GM23248 (cell line): ENCODE results near the gene CLN3. TPM values are rescaled to one million over a fixed set of nuclear protein-coding genes. Genes with fewer than 3 reads are reported as not detected.

ENCODE experiments used
- DNase-seq: peaks from one replicate; pipeline ENCODE4 v3.0.0-alpha.2; 2015
- H2AFZ ChIP-seq: fragments of 200-600 bp; sonication (generic); 2 replicates; pipeline ENCODE4 v1.6.1; 2016; ENCODE audit warnings: antibody characterized with exemption
- H3F3A ChIP-seq: fragments of 200-600 bp; sonication (generic); 2 replicates; pipeline ENCODE4 v1.6.1; 2016; ENCODE audit warnings: mild to moderate bottlenecking, antibody characterized with exemption, mixed run types; ENCODE audit not compliant: insufficient read depth
- H3K27ac ChIP-seq: fragments of 200-600 bp; sonication (generic); 2 replicates; pipeline ENCODE4 v1.5.1; 2016; ENCODE audit warnings: mild to moderate bottlenecking
- H3K27me3 ChIP-seq: fragments of 200-600 bp; sonication (generic); replicated peaks from 2 replicates; pipeline ENCODE4 v1.6.1; 2016; ENCODE audit warnings: mild to moderate bottlenecking; ENCODE audit not compliant: insufficient read depth
- H3K36me3 ChIP-seq: fragments of 200-600 bp; sonication (generic); 2 replicates; pipeline ENCODE4 v1.6.1; 2016; ENCODE audit warnings: low read depth, mild to moderate bottlenecking
- H3K4me1 ChIP-seq: fragments of 200-600 bp; sonication (generic); 2 replicates; pipeline ENCODE4 v1.6.1; 2016; ENCODE audit warnings: mild to moderate bottlenecking; ENCODE audit not compliant: insufficient read depth
- H3K4me2 ChIP-seq: fragments of 200-600 bp; sonication (generic); one replicate; pipeline ENCODE4 v1.6.1; 2016; ENCODE audit warnings: mild to moderate bottlenecking; ENCODE audit not compliant: unreplicated experiment
- H3K4me3 ChIP-seq: fragments of 200-600 bp; sonication (generic); 2 replicates; pipeline ENCODE4 v1.5.1; 2016; ENCODE audit warnings: mild to moderate bottlenecking
- H3K79me2 ChIP-seq: fragments of 200-600 bp; sonication (generic); 2 replicates; pipeline ENCODE4 v1.6.1; 2016; ENCODE audit warnings: mild to moderate bottlenecking; ENCODE audit not compliant: insufficient read depth
- H3K9ac ChIP-seq: fragments of 200-600 bp; sonication (generic); 2 replicates; pipeline ENCODE4 v1.6.1; 2016; ENCODE audit warnings: mild to moderate bottlenecking
- H3K9me2 ChIP-seq: fragments of 200-600 bp; sonication (generic); 2 replicates; pipeline ENCODE4 v1.6.1; 2016; ENCODE audit warnings: mixed run types, mild to moderate bottlenecking, moderate library complexity; ENCODE audit not compliant: insufficient read depth
- H3K9me3 ChIP-seq: fragments of 200-600 bp; sonication (generic); one replicate; pipeline ENCODE4 v1.6.1; 2017; ENCODE audit warnings: low read depth
- H4K20me1 ChIP-seq: fragments of 200-600 bp; sonication (generic); 2 replicates; pipeline ENCODE4 v1.6.0; 2016; ENCODE audit not compliant: insufficient read depth
- EZH2 ChIP-seq: fragments of 200-600 bp; sonication (generic); IDR thresholded peaks from 2 replicates; pipeline ENCODE4 v1.6.1; 2018; ENCODE audit warnings: antibody characterized with exemption, mild to moderate bottlenecking; ENCODE audit not compliant: insufficient read depth, poor library complexity, severe bottlenecking
- EZH2phosphoT487 ChIP-seq: fragments of 200-600 bp; sonication (generic); IDR thresholded peaks from 2 replicates; pipeline ENCODE4 v1.6.1; 2018; ENCODE audit warnings: antibody characterized with exemption, moderate library complexity, mild to moderate bottlenecking, low read depth; ENCODE audit not compliant: insufficient read depth
- WGBS, 2 experiments: methylation state at CpG; one replicate each; pipeline ENCODE4 v1.1.6; 2015 to 2017; ENCODE audit warnings: low lambda C conversion rate in 2 of 2, low coverage in 1 of 2; ENCODE audit errors: missing lambda C conversion rate in 2 of 2; 5-methylcytosine and 5-hydroxymethylcytosine counted together
- in situ Hi-C: fragments of 300-500 bp; cut with MboI; formaldehyde crosslinking; loops from 2 replicates; pipeline ENCODE4 v1.15.0; 2020
- polyA plus RNA-seq: library from polyadenylated mRNA; unstranded; fragments of >200 nt; fragmentation: Nextera tagmentation; extraction: Ambion mirVana; gene quantifications from 2 replicates; pipeline ENCODE4 v1.2.1, GENCODE V29; 2016
- total RNA-seq: library from RNA; depleted of rRNA; stranded (reverse); fragments of >200 nt; shearing (Covaris generic); gene quantifications from 2 replicates; pipeline ENCODE4 v1.2.3, GENCODE V29; 2014

The CLN3 gene
- total and polyA plus RNA-seq, 2 experiments from 2014 or later, result 15.8 to 21.1 TPM

DNA sequence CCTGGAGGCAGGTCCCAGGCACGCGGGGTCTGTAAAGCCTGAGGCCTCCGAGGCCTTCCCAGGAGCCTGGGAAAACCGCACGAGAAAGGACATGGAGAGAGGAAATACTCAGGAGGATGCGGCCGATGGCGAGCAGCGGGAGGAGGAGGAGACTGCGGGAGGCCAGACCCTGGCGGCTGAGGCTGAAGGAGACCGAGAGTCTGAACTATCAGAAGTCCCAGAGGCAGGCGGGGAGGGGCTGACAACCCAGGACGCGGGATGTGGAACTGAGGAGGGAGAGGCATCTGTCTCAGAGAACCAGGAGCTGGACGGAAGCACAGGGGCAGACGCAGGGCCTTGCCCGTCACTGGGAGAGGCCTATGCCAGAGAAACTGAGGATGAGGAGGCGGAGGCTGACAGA lies 5.0 kb upstream of the CLN3 start:
- Histone ChIP-seq H3K27me3 (no peaks in the 10 kb centered on the region), H3K9me3 (no peaks in the 10 kb centered on the region), H3K4me2 (no peak overlapping the region), H3K9ac (no peak overlapping the region), H3K4me1 (no peaks in the 10 kb centered on the region), H3K4me3 (no peak overlapping the region), H3K36me3 (no peaks in the 10 kb centered on the region), H4K20me1 (no peaks in the 10 kb centered on the region), H3K79me2 (no peaks in the 10 kb centered on the region), H2AFZ (no peak overlapping the region), H3K9me2 (no peaks in the 10 kb centered on the region), H3K27ac (no peak overlapping the region), H3F3A (no peaks in the 10 kb centered on the region)
- 77% methylated on average over 19 of the region's 19 CpGs for WGBS, 2 experiments
- TF ChIP-seq EZH2phosphoT487, result no peak
- no peak for TF ChIP-seq EZH2
- in situ Hi-C loops, result no loop called here
- DNase-seq, result no peak

- TF ChIP-seq EZH2 (no peak), EZH2phosphoT487 (no peak)
- H3K9me2 ChIP-seq, result no peaks in the 10 kb centered on the region
- 59 to 75% methylated on average over 8 to 20 of the region's 20 CpGs for WGBS, 2 experiments
- H2AFZ ChIP-seq, result no peak overlapping the region
- H3K4me1 ChIP-seq, result no peaks in the 10 kb centered on the region
- H3K36me3 ChIP-seq, result no peaks in the 10 kb centered on the region
- no peak overlapping the region for H3K4me3 ChIP-seq
- H3K27me3 ChIP-seq, result no peaks in the 10 kb centered on the region
- no peak overlapping the region for H3K27ac ChIP-seq
- H4K20me1 ChIP-seq, result no peaks in the 10 kb centered on the region
- in situ Hi-C loops, result no loop called here
- no peaks in the 10 kb centered on the region for H3K9me3 ChIP-seq
- H3F3A ChIP-seq, result no peaks in the 10 kb centered on the region
- no peaks in the 10 kb centered on the region for H3K79me2 ChIP-seq
- H3K4me2 ChIP-seq, result no peak overlapping the region
- no peak for DNase-seq
- no peak overlapping the region for H3K9ac ChIP-seq
Measured at GRCh38 chr16:28495795-28496749, 4.2 kb upstream of the CLN3 start.

GRCh38 chr16:28495098-28495793 lies 3.4 kb upstream of the CLN3 start:
- Histone ChIP-seq H3K9me2 (no peaks in the 10 kb centered on the region), H4K20me1 (no peaks in the 10 kb centered on the region), H3K79me2 (no peaks in the 10 kb centered on the region), H3K9me3 (no peaks in the 10 kb centered on the region), H2AFZ (no peak overlapping the region), H3K4me2 (no peak overlapping the region), H3K4me1 (no peaks in the 10 kb centered on the region), H3K27ac (no peak overlapping the region), H3K9ac (no peak overlapping the region), H3K4me3 (no peak overlapping the region), H3K36me3 (no peaks in the 10 kb centered on the region), H3F3A (no peaks in the 10 kb centered on the region), H3K27me3 (no peaks in the 10 kb centered on the region)
- no peak for DNase-seq
- WGBS, 2 experiments, result 65 to 69% methylated on average over 11 to 13 of the region's 13 CpGs
- no peak for TF ChIP-seq EZH2
- TF ChIP-seq EZH2phosphoT487, result no peak
- in situ Hi-C loops, result no loop called here

DNA sequence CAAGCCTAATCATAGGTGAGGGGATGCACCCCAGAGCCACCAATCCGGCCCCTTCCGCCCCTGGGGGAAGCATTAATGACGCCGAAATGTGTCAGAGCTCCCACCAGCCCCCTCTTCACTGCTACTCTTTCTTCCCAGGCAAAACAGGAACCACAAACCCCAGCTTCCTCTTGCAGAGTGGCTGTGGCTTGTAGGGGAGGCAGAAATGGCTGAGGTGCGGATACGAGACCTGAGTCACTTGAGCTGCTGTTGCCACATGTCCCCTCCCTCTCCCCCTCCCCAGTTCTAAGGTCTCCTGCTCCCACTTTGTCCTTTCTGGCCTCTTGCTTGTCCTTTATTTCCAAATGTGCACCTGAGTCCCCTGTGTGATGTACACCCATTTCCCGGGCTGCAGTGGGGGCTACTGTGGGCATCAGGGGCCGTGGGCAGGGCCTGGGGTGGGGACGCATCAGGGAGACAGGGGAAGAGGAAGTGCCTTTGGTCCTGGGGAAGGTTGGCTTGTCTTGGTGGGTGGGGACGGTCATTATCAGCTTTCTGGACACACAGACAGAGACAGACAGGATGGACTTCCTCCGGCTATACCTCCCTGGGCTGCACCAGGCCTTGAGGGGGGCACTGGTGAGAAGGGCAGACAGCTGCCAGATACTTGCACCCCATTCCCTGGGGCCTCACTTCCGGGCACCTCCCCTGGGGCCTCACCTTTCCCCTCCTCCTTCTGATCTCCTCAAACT lies 2.4 kb upstream of the CLN3 start, which contains the start of gene APOBR:
APOBR (plus strand) TSS at position 523 of the 731 bp plus-strand sequence; CDS start at position 562, 39 bp downstream.
- H3K27me3 ChIP-seq, result no peaks in the 10 kb centered on the region
- H3K4me1 ChIP-seq, result no peaks in the 10 kb centered on the region
- H2AFZ ChIP-seq, result no peak within 1 kb of the TSS
- no peak within 1 kb of the TSS for H3K9ac ChIP-seq
- DNase-seq, result no peak
- H3K79me2 ChIP-seq, result no peaks in the 10 kb centered on the region
- no peak within 1 kb of the TSS for H3K27ac ChIP-seq
- in situ Hi-C loops, result no loop called here
- TF ChIP-seq EZH2 (no peak), EZH2phosphoT487 (no peak)
- H3F3A ChIP-seq, result no peaks in the 10 kb centered on the region
- no peak within 1 kb of the TSS for H3K4me2 ChIP-seq
- 61 to 66% methylated on average over 12 of the region's 12 CpGs for WGBS, 2 experiments
- H3K9me2 ChIP-seq, result no peaks in the 10 kb centered on the region
- no peaks in the 10 kb centered on the region for H4K20me1 ChIP-seq
- no peak within 1 kb of the TSS for H3K4me3 ChIP-seq
- no peaks in the 10 kb centered on the region for H3K36me3 ChIP-seq
- H3K9me3 ChIP-seq, result no peaks in the 10 kb centered on the region
